Measurements from ENCODE around the gene SLC35B4. TPM values are rescaled to one million over a fixed set of nuclear protein-coding genes. Genes with fewer than 3 reads are reported as not detected.

The SLC35B4 gene
- 13.0 and 16.5 TPM in 2 replicates for total RNA-seq

GRCh38 chr7:134316539-134317344 lies at the start of gene SLC35B4:
Gene SLC35B4, minus strand, starts transcription at chr7:134316930. Its CDS starts 179 bp downstream, at chr7:134316751.

Other genes with a start within 250 kb of the SLC35B4 start
- gene LRGUK, start 189.6 kb downstream of the SLC35B4 start, total RNA-seq, result 0.28 and 0.38 TPM in 2 replicates
- 51.4 and 59.2 TPM in 2 replicates for gene AKR1B1, start 142.2 kb upstream of the SLC35B4 start, total RNA-seq
- gene AKR1B10, start 210.6 kb upstream of the SLC35B4 start, total RNA-seq, result 0.77 and 1.7 TPM in 2 replicates
- gene AKR1B15, start 232.2 kb upstream of the SLC35B4 start, total RNA-seq, result not detected in 2 replicates

Data from regular cardiac myocyte (primary cell).